ENCODE data around the gene RPRML.

RPRML gene

DNA sequence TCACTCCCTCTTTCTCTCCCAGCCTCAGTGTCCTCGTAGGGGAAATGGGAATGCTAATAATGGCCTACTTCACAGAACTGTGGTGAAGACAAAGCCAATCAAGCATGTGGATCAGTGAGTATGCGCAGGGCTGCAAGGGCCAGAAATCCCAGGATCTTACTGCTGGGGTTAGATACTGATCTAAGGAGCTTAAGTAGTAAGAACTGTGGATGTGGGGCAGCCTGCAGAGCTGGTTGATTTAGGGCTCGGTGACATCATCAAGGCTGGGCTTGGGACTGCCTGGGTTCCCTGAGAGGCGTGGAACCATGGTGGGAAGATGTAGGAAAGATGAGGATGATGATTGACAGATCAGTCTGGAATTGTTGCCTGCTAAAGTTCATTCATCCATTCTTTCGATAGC, 30.5 kb downstream of the RPRML start:
- DNase-seq (ENCODE audit: extremely low read depth in 1 of 2, low read depth in 1 of 2): no peak

DNA sequence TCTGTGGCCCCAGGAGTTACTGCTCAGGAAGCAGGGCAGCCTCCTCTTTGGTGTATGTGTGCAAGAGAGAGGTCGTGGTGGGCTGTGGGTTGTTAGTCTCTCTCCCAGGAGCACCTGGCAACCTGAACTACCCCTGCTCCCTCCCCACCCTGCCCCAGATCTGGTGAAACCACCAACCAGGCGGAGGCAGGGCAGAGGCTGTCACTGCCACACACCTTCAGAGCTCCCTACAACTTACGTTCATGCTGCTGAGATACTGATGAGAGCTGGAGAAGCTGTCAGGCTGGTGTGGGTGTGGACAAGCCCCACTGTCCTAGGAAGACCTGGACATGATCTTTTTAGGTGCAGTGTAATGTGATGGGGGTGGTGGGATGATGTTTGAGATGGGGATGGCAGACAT, 31.8 kb downstream of the RPRML start:
- DNase-seq (ENCODE audit: extremely low read depth in 1 of 2, low read depth in 1 of 2): no peak

DNA sequence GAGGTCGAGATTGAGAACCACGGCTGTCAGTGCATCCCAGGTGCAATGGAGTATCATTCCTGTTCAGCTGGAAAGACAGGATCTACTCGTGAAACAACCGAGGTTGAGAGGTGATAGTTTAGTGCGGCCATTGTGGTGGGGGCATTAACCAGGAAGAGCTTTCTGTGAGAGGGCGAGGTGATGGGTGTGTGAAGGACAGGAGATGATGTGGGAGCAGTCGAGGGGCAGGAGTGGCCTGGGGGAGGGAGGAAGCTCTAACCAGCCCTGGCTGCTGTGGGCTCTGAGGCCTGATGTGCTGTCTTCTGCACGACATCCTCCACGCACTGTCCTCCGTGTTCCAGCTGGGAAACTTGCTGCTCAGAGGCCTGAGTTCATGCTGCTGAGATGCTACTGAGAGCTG, 34.1 kb downstream of the RPRML start:
- no peak for DNase-seq (ENCODE audit: extremely low read depth in 1 of 2, low read depth in 1 of 2)

DNA sequence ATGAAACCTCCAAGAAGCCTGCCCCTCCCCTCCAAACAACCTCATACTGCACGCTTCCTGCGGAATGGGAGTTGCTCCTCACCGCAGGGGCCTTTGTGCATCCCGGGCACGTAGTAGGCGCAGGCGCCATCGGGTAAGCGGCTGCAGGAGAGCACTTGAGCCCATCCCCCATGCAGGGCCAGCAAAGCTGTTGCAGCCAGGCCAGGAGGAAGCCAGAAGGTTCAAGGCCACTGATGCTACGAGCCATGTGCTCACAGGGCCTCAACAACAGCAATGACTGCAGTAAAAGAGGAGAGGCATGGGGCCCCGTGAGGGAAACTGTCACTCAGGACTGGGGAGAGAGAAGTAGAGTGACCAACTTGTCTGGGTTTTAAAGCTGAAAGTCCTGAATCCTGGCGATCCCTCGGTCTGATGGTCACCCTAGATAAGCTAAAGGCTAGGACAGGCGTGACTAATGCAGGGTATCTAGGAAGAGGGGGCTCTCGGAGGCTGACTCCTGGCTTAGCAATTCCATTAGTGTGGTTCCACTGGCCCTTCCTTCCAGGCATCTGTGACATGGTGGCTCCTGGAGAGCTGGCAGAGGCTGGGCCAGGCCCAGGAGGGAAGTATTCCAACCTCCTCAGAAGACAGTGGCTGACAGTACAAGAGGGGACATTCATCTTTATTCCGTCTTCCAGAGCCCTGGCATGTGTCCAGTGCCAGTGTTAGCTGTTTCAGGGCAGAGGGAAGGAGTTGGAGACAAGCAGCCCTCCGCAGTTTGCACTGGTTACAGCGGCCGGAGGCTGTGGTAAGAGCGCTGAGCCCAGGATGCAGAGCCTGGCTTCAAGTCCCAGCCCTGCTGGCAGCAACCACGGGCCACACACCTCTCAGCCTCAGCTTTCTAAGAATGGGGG, 35.3 kb downstream of the RPRML start:
- no peak for DNase-seq (ENCODE audit: extremely low read depth in 1 of 2, low read depth in 1 of 2)

DNA sequence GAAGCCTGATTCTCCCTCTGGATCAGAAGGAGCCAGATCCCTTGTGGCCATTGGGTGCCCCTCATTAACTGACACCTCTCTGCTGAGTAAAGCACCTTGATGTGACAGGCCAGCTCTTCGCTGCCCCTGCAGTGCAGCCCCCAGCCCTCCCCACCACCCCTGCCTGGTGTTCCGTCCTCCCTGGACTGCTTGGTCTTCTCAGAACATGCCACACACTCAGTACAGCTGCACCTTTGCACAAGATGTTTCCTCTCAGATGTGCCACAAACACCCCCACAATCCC, 35.9 kb downstream of the RPRML start:
- DNase-seq (ENCODE audit: extremely low read depth in 1 of 2, low read depth in 1 of 2): no peak

DNA sequence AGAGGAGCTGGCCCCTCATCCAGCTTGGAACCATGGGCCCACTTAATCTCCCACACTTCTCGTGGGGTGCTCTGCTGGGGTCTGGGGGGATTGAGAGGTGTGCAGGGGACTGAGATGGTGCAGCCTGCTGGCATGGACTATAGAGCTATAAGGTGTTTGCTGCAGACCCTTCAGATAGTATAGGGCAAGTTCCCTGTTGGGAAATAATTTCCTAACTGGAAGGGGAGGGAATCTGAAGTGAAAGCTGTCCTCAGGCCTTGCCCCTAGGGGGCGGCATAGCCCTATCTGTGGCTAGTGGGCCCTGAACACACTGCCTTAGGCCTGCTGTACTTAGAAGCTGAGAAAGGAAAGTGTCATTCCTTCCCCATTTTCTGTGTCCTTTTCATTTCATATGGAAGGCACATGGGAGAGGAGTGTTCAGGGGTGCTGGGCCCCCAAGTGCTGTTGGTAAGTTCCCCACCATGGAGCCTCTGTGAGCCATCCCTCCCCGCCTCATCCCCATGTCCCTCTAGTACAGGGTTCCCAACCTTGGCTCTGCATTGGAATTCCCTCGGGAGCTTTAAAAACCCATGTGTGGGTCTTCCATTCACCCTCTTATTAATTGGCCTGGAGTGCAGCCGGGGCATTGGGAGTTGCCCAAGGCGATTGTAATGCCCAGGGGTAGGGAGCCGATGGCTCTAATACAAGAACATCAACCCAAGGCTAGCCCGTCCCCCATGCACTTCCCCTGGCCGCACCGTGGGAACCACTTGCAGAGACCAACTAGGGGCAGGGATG, 36.4 kb downstream of the RPRML start:
- no peak for DNase-seq (ENCODE audit: extremely low read depth in 1 of 2, low read depth in 1 of 2)

DNA sequence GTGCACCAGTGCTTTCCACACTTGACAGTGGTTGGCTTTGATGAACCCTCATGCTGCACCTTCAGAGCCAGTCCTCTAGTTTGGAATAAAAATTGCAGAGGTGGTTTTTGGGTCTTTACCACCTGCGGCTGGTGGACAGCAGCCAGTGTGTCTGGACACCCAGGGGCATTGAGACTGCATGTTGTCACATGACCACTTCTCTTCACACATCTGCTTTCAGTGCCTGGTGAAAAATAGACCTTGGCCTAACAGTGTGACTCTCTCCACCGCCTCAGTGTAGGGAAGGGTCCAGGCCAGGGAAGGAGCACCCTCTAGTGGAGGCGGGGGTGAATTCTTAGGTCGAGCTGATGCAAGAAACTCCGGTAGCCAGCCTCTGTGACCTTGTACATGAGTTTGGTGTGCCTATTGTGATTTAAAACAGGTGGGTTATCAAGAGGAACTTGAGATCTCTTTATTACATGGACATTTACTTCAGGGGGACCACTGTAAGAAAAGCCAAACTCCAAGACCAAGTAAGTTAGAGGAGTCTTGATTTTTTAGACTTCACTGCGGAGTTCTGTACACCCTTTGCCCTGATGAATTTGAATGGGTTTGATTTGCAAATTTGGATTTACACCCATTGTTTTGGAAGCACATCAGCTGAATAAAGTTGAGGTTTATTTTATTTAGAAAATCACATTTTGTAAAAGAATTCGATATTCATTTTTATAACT, 38.2 kb downstream of the RPRML start:
- DNase-seq (ENCODE audit: extremely low read depth in 1 of 2, low read depth in 1 of 2): peak; percentile 29 to 53

DNA sequence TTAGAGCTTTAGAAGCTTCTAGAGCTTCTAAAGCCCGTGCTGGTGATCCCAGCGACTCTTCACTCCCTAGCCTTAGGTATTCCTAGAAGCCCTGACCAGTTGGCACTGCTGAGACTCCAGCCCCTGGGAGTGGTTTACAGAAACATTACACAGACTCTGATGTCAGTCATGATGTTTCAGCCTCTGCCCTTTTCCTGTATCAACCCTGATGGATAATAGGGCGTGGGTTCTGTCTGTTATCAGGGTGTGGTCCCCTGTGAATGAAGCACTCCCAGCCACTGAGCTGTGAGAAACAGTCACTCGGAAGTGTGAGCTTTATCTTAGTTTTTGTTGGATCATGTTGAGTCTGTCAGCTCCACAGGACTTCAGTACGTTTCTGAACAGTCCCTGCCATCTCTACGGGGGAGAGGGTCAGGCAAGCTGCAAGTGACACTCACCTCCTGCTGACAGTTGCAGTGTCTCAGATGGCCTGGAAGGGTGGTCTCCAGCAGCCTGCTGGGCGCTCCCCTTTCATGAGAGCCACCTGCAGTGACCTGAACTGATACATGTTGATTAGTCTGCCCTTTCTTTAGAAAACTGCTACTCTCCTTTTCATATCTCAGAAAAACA, 43.3 kb downstream of the RPRML start:
- no peak for DNase-seq (ENCODE audit: extremely low read depth in 1 of 2, low read depth in 1 of 2)

DNA sequence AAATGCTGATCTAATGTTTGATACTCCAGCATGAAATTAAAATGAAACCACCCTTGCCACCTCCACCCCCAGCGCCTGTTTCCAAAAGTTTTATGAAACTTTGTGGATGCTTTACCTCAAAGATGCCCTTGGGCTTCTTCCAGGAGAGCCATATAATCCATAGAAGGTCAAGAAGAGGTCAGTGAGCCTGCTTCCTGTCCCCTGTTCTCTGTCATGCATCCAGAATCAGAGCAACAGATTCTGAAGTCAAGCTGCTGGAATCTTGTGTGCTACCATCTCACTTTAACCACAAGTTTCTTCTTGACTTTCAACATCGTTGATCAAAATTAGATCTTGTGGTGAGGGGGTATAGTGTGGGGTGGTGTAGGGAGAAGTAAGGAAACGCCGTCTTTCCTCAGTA, 47.5 kb downstream of the RPRML start:
- no peak for DNase-seq (ENCODE audit: extremely low read depth in 1 of 2, low read depth in 1 of 2)

DNA sequence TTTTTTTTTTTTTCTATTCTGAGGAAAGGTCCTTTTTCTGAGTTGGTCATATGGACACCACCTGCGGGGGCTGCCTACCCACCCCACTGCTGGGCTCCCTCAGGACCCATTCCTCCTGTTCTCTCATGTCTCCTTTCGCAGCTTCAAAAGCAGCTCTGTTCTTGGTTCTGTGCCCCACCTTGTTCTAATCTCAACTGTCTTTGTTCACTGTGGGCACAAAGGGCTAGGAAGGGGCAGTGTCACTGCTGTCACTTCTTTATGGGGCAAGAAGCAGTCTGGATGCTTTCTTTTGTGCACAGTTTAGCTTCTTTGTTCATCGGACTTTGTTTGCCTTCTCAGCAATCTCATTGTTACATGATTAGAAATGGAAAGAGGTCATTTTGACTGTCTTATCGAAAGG, 49.0 kb downstream of the RPRML start:
- no peak for DNase-seq (ENCODE audit: extremely low read depth in 1 of 2, low read depth in 1 of 2)

DNA sequence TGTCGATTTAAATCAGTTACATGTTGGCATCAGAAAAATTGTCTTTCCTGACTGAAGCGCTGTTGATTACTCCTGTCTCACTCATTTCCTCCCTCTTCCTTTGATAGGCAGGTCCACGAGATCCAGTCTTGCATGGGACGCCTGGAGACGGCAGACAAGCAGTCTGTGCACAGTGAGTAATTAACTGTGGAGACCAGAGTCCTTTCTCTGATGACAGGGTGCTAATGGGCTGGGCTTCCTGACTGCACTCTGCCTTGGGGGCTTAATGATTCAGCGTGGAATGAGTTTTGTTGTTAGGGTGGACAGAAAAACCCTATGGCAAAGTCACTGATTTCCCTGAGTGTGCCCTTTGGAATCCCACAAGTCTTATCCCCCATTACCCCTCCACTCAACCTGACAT, 49.6 kb downstream of the RPRML start:
- DNase-seq (ENCODE audit: extremely low read depth in 1 of 2, low read depth in 1 of 2): no peak

DNA sequence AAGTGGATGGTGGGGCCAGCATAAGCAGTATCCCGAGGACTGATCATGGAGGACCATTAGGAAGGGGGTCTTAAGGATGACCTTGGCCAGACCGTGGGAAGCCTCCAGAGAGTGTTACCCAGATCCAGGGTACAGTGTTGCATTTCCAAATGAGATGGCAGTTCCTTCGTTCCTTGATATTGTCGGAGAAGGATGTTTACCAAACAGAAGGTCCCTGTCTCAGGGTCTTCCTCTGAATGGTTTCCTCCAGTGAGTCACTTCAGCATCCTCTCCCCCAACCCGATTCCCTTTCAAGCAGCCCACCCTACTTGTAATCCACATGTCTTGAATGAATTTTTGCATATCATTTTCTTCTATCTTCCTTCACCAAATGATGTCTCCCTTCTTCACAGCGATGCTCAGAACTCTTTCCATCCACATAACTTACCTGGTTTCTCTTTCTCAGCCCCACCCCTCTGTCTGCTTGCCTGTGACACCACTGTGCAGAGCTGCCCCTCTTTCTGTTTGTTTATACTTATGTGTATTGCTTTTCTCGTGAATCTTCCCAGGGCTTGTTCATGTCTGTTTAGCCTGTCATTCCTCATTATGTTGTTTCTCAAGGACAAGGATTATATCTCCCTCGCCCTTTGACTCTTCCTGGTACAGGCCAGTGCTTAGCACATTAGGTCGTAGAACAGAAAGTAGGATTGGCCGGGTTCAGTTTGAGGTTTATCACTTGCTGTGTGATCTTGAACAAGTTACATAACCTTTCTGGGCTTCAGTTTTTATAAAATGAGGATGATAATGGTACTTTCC, 50.4 kb downstream of the RPRML start:
- no peak for DNase-seq (ENCODE audit: extremely low read depth in 1 of 2, low read depth in 1 of 2)

Measured in stimulated activated CD8-positive, alpha-beta memory T cell treated with anti-CD3 and anti-CD28 coated beads, Interleukin-7, amount 100 ng/mL, for 48 hours (primary cell).